ENCODE measurements around the gene ROCK2. TPM values are rescaled to one million over a fixed set of nuclear protein-coding genes. Genes with fewer than 3 reads are reported as not detected.

The ROCK2 gene
- total RNA-seq, 3 donors from 2014 or later, result 67.7 to 77.8 (median 71.0) TPM

DNA sequence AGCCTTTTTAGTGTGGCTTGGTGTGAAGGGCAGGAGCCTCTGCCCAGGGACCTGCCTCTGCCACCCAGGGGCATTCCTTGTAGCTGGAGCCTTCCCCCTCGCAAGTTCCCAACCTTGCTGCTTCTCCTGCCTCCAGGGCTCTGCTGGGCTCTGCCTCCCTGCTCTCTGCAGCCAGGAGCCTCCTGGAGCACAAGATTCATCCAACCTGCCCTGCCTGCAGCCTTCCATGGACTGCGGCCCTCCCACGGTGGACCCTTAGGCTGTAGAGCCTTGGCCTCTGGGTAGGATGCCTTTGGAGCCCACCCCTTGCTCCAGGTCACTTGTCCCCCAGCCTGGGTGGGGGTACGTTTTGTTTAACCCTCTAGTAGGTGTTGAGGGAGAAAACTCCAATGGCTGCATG lies 186.7 kb downstream of the ROCK2 start:
- Histone ChIP-seq H3K4me1 (ENCODE audit: low read depth) (peaks cover 9% of the 10 kb centered on the region), H3K36me3 (ENCODE audit: low read depth) (no peaks in the 10 kb centered on the region), H3K4me3 (no peak overlapping the region), H3K9me3 (no peaks in the 10 kb centered on the region)
- DNase-seq (no peak), ATAC-seq (no peak)
- intact Hi-C loops (cut with DNase I, micrococcal nuclease), result no loop called here
- TF ChIP-seq, protein P1, sequence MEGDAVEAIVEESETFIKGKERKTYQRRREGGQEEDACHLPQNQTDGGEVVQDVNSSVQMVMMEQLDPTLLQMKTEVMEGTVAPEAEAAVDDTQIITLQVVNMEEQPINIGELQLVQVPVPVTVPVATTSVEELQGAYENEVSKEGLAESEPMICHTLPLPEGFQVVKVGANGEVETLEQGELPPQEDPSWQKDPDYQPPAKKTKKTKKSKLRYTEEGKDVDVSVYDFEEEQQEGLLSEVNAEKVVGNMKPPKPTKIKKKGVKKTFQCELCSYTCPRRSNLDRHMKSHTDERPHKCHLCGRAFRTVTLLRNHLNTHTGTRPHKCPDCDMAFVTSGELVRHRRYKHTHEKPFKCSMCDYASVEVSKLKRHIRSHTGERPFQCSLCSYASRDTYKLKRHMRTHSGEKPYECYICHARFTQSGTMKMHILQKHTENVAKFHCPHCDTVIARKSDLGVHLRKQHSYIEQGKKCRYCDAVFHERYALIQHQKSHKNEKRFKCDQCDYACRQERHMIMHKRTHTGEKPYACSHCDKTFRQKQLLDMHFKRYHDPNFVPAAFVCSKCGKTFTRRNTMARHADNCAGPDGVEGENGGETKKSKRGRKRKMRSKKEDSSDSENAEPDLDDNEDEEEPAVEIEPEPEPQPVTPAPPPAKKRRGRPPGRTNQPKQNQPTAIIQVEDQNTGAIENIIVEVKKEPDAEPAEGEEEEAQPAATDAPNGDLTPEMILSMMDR (IDR thresholded peaks at IDR 0.05), result no peak

DNA sequence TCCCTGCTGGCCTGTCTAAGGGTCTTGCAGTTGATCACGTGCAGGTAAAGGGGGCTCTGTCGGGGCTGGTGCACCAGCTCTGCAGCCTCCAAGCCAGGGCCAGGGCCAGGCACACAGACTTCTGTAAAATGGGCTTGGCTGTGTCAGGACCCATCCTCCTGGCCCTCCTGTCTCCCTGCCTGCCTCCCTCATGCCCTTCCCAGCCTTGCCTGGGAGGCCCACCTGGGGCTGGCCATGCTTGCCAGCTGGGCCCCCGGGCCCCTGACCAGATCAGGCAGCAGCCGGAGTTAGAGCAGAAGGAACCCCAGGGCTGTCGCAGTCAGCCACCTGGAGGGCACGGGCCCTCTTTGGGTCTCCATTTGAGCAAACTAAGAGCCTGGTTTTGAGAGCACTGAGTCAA lies 187.1 kb downstream of the ROCK2 start:
- no peak for DNase-seq
- intact Hi-C loops (cut with DNase I, micrococcal nuclease), result no loop called here
- no peak overlapping the region for H3K4me3 ChIP-seq
- TF ChIP-seq, protein P1 (IDR thresholded peaks at IDR 0.05), result no peak
- peaks cover 9% of the 10 kb centered on the region for H3K4me1 ChIP-seq (ENCODE audit: low read depth)
- H3K9me3 ChIP-seq, result no peaks in the 10 kb centered on the region
- no peak for ATAC-seq
- no peaks in the 10 kb centered on the region for H3K36me3 ChIP-seq (ENCODE audit: low read depth)

DNA sequence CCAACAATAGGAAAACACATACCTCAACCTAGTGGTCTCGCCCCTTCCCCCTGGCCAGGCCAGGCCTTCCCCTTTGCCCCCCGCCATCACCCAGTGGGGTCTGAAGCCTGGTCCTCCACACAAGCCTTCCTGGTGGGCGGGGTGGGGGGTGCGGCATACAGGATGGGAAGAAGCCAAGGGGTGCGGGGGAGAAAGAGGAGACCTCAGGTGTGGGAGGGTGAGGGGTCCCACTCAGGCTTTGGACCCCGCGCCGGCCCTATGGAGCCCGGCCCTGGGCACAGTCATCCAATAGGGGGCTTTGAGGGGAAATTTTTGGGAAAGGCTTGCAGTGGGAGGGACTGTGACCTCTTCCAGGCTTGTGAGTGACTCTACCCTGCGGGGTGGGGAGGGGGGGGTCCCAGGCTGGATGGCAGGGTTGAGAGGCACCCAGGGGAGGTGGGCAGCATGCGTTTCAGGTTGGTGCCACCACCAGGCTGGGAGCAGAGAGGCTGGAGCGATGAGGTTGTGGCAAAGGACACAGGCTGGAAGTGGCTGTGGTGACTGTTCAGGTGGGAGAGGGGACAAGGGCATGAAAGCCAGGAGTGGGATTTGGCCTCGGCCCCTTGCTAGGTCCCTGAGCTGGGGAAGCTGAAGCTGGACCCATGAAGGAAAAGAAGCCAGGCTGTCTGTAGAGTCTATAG lies 187.9 kb downstream of the ROCK2 start:
- DNase-seq (peak; percentile 29 to 63 (median 53)), ATAC-seq (no peak)
- Histone ChIP-seq H3K4me1 (ENCODE audit: low read depth) (peaks cover 9% of the 10 kb centered on the region), H3K36me3 (ENCODE audit: low read depth) (no peaks in the 10 kb centered on the region), H3K9me3 (no peaks in the 10 kb centered on the region), H3K4me3 (no peak overlapping the region)
- TF ChIP-seq, protein P1 (IDR thresholded peaks at IDR 0.05), result no peak
- intact Hi-C loops (cut with DNase I, micrococcal nuclease), result no loop called here

DNA sequence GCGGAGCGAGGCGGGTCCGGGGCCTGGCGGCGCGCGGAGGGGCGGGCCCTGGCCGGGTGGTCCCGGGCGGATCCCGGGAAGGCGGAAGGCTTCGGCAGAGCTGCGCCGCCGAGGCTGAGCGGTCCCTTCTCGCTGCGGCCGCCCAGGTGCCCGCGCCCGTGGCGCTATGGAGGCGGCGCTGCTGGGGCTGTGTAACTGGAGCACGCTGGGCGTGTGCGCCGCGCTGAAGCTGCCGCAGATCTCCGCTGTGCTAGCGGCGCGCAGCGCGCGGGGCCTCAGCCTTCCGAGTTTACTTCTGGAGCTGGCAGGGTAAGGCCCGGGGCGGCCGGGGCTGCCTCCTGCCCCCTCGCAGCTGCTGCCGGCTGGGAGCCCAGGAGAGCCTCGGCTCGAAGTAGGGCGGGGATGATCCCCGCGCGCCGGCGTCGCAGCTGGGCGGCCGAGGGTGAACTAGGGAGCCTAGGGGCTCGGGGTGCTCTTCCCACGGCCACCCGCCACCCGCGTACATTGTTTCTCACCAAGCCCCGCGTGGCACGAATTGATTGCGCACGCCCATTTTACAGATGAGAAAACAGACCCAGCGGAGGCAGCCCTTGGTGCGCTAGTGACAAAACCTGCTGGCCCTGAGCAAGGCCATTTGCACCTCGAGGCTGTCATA lies 188.9 kb downstream of the ROCK2 start, which contains the start of gene SLC66A3:
TSS of gene SLC66A3 (plus strand) at position 87 of the 655 bp plus-strand sequence. CDS start at position 167, 80 bp downstream.
- intact Hi-C loops (cut with DNase I, micrococcal nuclease), result no loop called here
- no peaks in the 10 kb centered on the region for H3K36me3 ChIP-seq (ENCODE audit: low read depth)
- DNase-seq, result peak in 1 of 3 donors; percentile 87
- TF ChIP-seq, protein P1 (IDR thresholded peaks at IDR 0.05), result no peak
- peak; percentile 89 for ATAC-seq
- H3K4me3 ChIP-seq, result peak within 1 kb of the TSS; percentile 36
- peaks cover 9% of the 10 kb centered on the region for H3K4me1 ChIP-seq (ENCODE audit: low read depth)
- no peaks in the 10 kb centered on the region for H3K9me3 ChIP-seq

DNA sequence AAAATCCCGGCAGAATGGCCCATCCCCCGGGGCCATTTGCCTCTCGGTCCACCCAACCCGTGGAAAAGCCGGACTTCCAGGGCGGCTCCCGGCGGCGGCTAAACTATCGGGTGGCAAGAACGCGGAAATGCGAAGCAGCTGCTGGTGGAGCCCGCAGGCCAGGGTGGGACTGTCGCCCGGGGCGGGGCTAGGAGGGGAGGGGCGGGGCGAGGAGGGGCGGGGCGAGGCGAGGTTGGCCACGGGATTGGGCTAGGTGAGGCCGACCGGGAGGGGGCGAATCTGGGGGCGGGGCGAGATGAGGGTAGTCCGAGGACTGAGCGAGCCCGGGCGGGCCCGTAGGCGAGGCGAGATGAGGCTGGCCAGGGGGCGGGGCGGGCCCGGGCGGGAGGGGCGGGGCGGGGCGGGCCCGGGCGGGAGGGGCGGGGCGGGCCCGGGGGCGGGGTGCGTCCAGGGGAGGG lies 189.5 kb downstream of the ROCK2 start:
- Histone ChIP-seq H3K36me3 (ENCODE audit: low read depth) (no peaks in the 10 kb centered on the region), H3K9me3 (no peaks in the 10 kb centered on the region), H3K4me1 (ENCODE audit: low read depth) (peaks cover 9% of the 10 kb centered on the region), H3K4me3 (no peak overlapping the region)
- TF ChIP-seq, protein P1 (IDR thresholded peaks at IDR 0.05), result no peak
- intact Hi-C loops (cut with DNase I, micrococcal nuclease), result no loop called here
- ATAC-seq (peak; percentile 91), DNase-seq (peak; percentile 98 to 99 (median 99))
